Naive B cell (primary cell): ENCODE results near the gene HMCES. TPM values are rescaled to one million over a fixed set of nuclear protein-coding genes. Genes with fewer than 3 reads are reported as not detected.
"Not testable (repeated sequence)": the region's sequence is repeated elsewhere in the genome, so short reads cannot be mapped to it uniquely, and the experiment has no call there.

Experiments
- ATAC-seq, 2 donors: fragments of 150-1000 bp; cut with Tn5 transposase; 2 replicates each; pipeline ENCODE4 v1.10.0; 2021; ENCODE audit warnings: low read depth in 2 of 2, mild to moderate bottlenecking in 2 of 2, moderate library complexity in 2 of 2
- DNase-seq: peaks from one replicate; pipeline ENCODE4 v3.0.0; 2022
- H3K27ac Mint-ChIP-seq, 6 donors: one replicate each; pipeline ENCODE4 v1.8.0; 2020 to 2022; ENCODE audit warnings: mild to moderate bottlenecking in 6 of 6, mixed read lengths in 6 of 6, moderate library complexity in 5 of 6, inconsistent platforms in 2 of 6
- H3K27me3 Mint-ChIP-seq, 3 donors: one replicate each; pipeline ENCODE4 v1.8.0; 2021 to 2022; ENCODE audit warnings: mixed read lengths in 3 of 3, mild to moderate bottlenecking in 1 of 3
- H3K36me3 Mint-ChIP-seq, 2 donors: one replicate each; pipeline ENCODE4 v1.8.0; 2020 to 2022; ENCODE audit warnings: mixed read lengths in 2 of 2, inconsistent platforms in 1 of 2, mild to moderate bottlenecking in 1 of 2
- H3K4me1 Mint-ChIP-seq, 3 donors: one replicate each; pipeline ENCODE4 v1.8.0; 2020 to 2022; ENCODE audit warnings: mixed read lengths in 3 of 3, inconsistent platforms in 1 of 3, mild to moderate bottlenecking in 1 of 3, moderate library complexity in 1 of 3
- H3K4me3 Mint-ChIP-seq, 8 donors: one replicate each; pipeline ENCODE4 v1.8.0; 2020 to 2022; ENCODE audit warnings: mild to moderate bottlenecking in 8 of 8, mixed read lengths in 8 of 8, moderate library complexity in 8 of 8, inconsistent platforms in 2 of 8
- H3K9me3 Mint-ChIP-seq, 7 donors: one replicate each; pipeline ENCODE4 v1.8.0; 2020 to 2022; ENCODE audit warnings: mixed read lengths in 7 of 7, mild to moderate bottlenecking in 5 of 7, inconsistent platforms in 2 of 7, moderate library complexity in 1 of 7
- polyA plus RNA-seq, 6 donors: library from polyadenylated mRNA; unstranded; fragments of 300-500 nt; fragmentation: Illumina TruSeq; gene quantifications; one replicate each; pipeline ENCODE4 v1.2.3, GENCODE V29; 2021; ENCODE audit warnings: low read depth in 6 of 6

Gene HMCES
- polyA plus RNA-seq, 6 donors from 2014 or later, result 128 to 265 (median 146) TPM

GRCh38 chr3:129321887-129322286, 43.2 kb downstream of the HMCES start:
- DNase-seq (no peak), ATAC-seq (no peak)
- peaks cover 3 to 18% (median 9%) of the 10 kb centered on the region in 3 donors for H3K4me1 Mint-ChIP-seq
- peaks cover 5 to 13% (median 6%) of the 10 kb centered on the region in 3 donors for H3K27me3 Mint-ChIP-seq
- no peak overlapping the region for H3K27ac Mint-ChIP-seq
- no peaks in the 10 kb centered on the region for H3K9me3 Mint-ChIP-seq
- no peaks in the 10 kb centered on the region for H3K36me3 Mint-ChIP-seq
- H3K4me3 Mint-ChIP-seq, result no peak overlapping the region

DNA sequence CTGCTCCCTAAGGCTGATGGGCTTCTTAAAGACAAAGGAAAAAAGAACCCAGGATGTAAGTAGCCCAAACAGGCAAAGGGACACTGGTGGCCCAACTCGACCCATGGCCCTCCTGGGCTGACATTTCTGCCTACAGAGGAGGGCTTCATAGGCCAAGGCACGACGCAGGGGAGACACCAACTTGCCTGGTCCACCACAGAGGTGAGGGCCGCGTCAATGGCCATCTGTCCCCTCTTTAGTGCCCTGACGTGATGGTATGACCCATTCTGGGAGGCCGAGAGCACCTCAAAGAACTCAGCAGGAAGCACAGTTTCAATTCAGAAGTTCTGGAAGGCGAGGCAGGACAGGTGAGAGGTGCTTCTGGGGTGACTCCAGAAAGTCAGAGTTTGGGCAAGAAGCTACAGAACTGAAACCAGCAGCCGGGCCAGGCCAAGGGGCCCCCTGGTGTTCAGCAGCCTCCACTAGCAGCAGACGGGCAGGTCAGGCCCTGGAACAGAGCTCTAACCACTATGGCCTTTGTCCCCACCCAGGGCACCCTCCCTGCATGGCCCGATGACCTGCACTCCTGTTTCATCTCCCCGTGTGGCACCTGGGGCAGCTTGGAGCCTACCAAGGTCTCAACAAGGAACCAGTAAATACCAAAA, 45.1 kb downstream of the HMCES start:
- H3K4me1 Mint-ChIP-seq, result peaks cover under 1 to 4% (median 2%) of the 10 kb centered on the region in 3 donors
- ATAC-seq (peak; percentile 76 to 78), DNase-seq (peak; percentile 51)
- no peak overlapping the region for H3K27ac Mint-ChIP-seq
- H3K27me3 Mint-ChIP-seq, result peaks cover 2 to 9% (median 2%) of the 10 kb centered on the region in 3 donors
- peak overlapping the region in 1 of 8 donors; percentile 16 for H3K4me3 Mint-ChIP-seq
- no peaks in the 10 kb centered on the region for H3K9me3 Mint-ChIP-seq
- H3K36me3 Mint-ChIP-seq, result no peaks in the 10 kb centered on the region

- H3K27me3 Mint-ChIP-seq, result peaks cover 0 to 9% (median 0%) of the 10 kb centered on the region in 3 donors
- no peak for DNase-seq
- H3K36me3 Mint-ChIP-seq, result no peaks in the 10 kb centered on the region
- no peak overlapping the region for H3K27ac Mint-ChIP-seq
- H3K4me1 Mint-ChIP-seq, result peaks cover 0 to 6% (median 0%) of the 10 kb centered on the region in 3 donors
- H3K9me3 Mint-ChIP-seq, result no peaks in the 10 kb centered on the region
- ATAC-seq, result no peak
- no peak overlapping the region for H3K4me3 Mint-ChIP-seq
Measured at GRCh38 chr3:129324855-129325254, 46.2 kb downstream of the HMCES start.

DNA sequence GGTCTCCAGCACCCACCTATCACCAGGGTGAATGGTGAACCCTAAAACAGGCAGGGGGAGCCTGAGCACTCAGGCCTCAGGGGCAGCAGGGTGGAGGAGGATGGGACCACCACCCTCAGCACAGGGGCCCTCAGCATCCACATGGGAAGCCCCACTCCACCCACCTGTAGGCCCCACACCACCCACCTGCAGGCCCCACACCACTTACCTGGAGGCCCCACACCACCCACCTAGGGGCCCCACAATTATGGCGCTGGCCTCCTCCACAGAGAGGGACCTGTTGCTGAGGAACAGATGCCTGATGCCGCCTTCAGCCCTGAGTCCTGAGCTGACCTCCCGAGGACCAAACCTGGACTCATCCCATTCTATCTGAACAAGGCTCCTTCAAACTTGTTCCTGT, 46.7 kb downstream of the HMCES start:
- H3K4me3 Mint-ChIP-seq, result no peak overlapping the region
- H3K9me3 Mint-ChIP-seq, result no peaks in the 10 kb centered on the region
- no peaks in the 10 kb centered on the region for H3K36me3 Mint-ChIP-seq
- peaks cover 4 to 12% (median 4%) of the 10 kb centered on the region in 3 donors for H3K4me1 Mint-ChIP-seq
- no peak for DNase-seq
- peaks cover 0 to 13% (median 5%) of the 10 kb centered on the region in 3 donors for H3K27me3 Mint-ChIP-seq
- H3K27ac Mint-ChIP-seq, result no peak overlapping the region
- no peak for ATAC-seq

- ATAC-seq, result no peak
- no peak for DNase-seq
- Mint-ChIP-seq H3K4me3 (no peak overlapping the region), H3K9me3 (no peaks in the 10 kb centered on the region), H3K36me3 (no peaks in the 10 kb centered on the region), H3K27ac (no peak overlapping the region), H3K4me1 (peaks cover 7 to 18% (median 8%) of the 10 kb centered on the region in 3 donors), H3K27me3 (peaks cover 0 to 16% (median 7%) of the 10 kb centered on the region in 3 donors)
Measured at GRCh38 chr3:129326138-129326537, 47.5 kb downstream of the HMCES start.

- H3K27ac Mint-ChIP-seq, result peak overlapping the region in 1 of 6 donors; percentile 56
- no peak overlapping the region for H3K4me3 Mint-ChIP-seq
- peaks cover 7 to 21% (median 8%) of the 10 kb centered on the region in 3 donors for H3K4me1 Mint-ChIP-seq
- H3K27me3 Mint-ChIP-seq, result peaks cover 3 to 17% (median 7%) of the 10 kb centered on the region in 3 donors
- DNase-seq (no peak), ATAC-seq (no peak)
- no peaks in the 10 kb centered on the region for H3K36me3 Mint-ChIP-seq
- no peaks in the 10 kb centered on the region for H3K9me3 Mint-ChIP-seq
Measured at GRCh38 chr3:129326595-129326994, 47.9 kb downstream of the HMCES start.

- Mint-ChIP-seq H3K4me3 (peak overlapping the region in 1 of 8 donors; percentile 9), H3K27ac (peak overlapping the region in 1 of 6 donors; percentile 88), H3K36me3 (no peaks in the 10 kb centered on the region), H3K27me3 (peaks cover 5 to 18% (median 7%) of the 10 kb centered on the region in 3 donors), H3K9me3 (no peaks in the 10 kb centered on the region), H3K4me1 (peaks cover 7 to 21% (median 8%) of the 10 kb centered on the region in 3 donors)
- DNase-seq (no peak), ATAC-seq (no peak)
Measured at GRCh38 chr3:129327510-129327909, 48.8 kb downstream of the HMCES start.

DNA sequence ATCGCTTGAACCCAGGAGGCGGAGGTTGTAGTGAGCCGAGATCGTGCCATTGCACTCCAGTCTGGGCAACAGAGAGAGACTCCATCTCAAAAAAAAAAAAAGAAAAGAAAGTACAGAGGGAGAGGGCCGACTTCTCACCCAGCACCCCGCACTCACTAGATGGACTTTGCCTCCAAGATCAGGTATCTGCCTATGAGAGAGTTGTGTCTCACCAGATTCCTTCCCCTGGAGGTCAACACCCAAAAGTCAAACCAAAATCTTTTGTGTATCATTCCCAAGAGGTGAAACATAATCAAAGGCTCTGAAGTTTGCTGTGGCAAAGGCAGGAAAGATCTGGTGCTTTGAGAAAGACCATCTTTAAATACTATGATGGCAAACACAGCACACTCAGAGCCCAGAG, 51.2 kb downstream of the HMCES start:
- Mint-ChIP-seq H3K4me3 (no peak overlapping the region), H3K4me1 (peaks cover 7 to 17% (median 8%) of the 10 kb centered on the region in 3 donors), H3K27ac (no peak overlapping the region), H3K9me3 (no peaks in the 10 kb centered on the region), H3K36me3 (peaks cover 0 to 5% of the 10 kb centered on the region in 2 donors), H3K27me3 (peaks cover 5 to 13% (median 7%) of the 10 kb centered on the region in 3 donors)
- DNase-seq (no peak), ATAC-seq (no peak)

GRCh38 chr3:129330409-129330808, 51.7 kb downstream of the HMCES start:
- DNase-seq (peak; percentile 46), ATAC-seq (peak; percentile 78 to 83)
- Mint-ChIP-seq H3K4me1 (peaks cover 7 to 17% (median 8%) of the 10 kb centered on the region in 3 donors), H3K4me3 (peak overlapping the region in 1 of 8 donors; percentile 72), H3K36me3 (peaks cover 0 to 5% of the 10 kb centered on the region in 2 donors), H3K9me3 (no peaks in the 10 kb centered on the region), H3K27me3 (peaks cover 5 to 13% (median 7%) of the 10 kb centered on the region in 3 donors), H3K27ac (peak overlapping the region in 2 of 6 donors; percentile 52 to 77)

GRCh38 chr3:129333891-129334290, 55.2 kb downstream of the HMCES start:
- H3K27me3 Mint-ChIP-seq, result peaks cover 5 to 9% (median 7%) of the 10 kb centered on the region in 3 donors

GRCh38 chr3:129336093-129336706, 57.5 kb downstream of the HMCES start:
- DNase-seq, result no peak
- peaks cover 0 to 3% (median 0%) of the 10 kb centered on the region in 3 donors for H3K4me1 Mint-ChIP-seq
- H3K4me3 Mint-ChIP-seq, result no peak overlapping the region
- H3K27me3 Mint-ChIP-seq, result peaks cover 0 to 5% (median 3%) of the 10 kb centered on the region in 3 donors
- no peak for ATAC-seq
- H3K27ac Mint-ChIP-seq, result no peak overlapping the region
- peaks cover 0 to 5% of the 10 kb centered on the region in 2 donors for H3K36me3 Mint-ChIP-seq
- peaks cover 0 to 2% (median 0%) of the 10 kb centered on the region in 7 donors for H3K9me3 Mint-ChIP-seq

More at GRCh38 chr3:129333891-129334290, 55.2 kb downstream of the HMCES start:
- Mint-ChIP-seq H3K4me3 (no peak overlapping the region), H3K27ac (peak overlapping the region in 1 of 6 donors; percentile 44), H3K36me3 (peaks cover 0 to 5% of the 10 kb centered on the region in 2 donors), H3K9me3 (no peaks in the 10 kb centered on the region), H3K4me1 (peaks cover 7 to 17% (median 8%) of the 10 kb centered on the region in 3 donors)
- DNase-seq (no peak), ATAC-seq (no peak)

- H3K4me3 Mint-ChIP-seq, H3K36me3 Mint-ChIP-seq, ATAC-seq, H3K4me1 Mint-ChIP-seq, H3K27ac Mint-ChIP-seq, DNase-seq, H3K9me3 Mint-ChIP-seq: not testable (repeated sequence)
- H3K27me3 Mint-ChIP-seq, result peaks cover 0 to 12% (median 11%) of the 10 kb centered on the region in 3 donors
Measured at GRCh38 chr3:129337719-129338118, 59.0 kb downstream of the HMCES start.

GRCh38 chr3:129339186-129339585, 60.5 kb downstream of the HMCES start:
- not testable (repeated sequence) for H3K27ac Mint-ChIP-seq, H3K9me3 Mint-ChIP-seq, H3K4me1 Mint-ChIP-seq, DNase-seq, H3K36me3 Mint-ChIP-seq, ATAC-seq, H3K4me3 Mint-ChIP-seq
- H3K27me3 Mint-ChIP-seq, result peaks cover 0 to 23% (median 23%) of the 10 kb centered on the region in 3 donors

GRCh38 chr3:129339833-129340232, 61.2 kb downstream of the HMCES start:
- peaks cover 0 to 27% (median 26%) of the 10 kb centered on the region in 3 donors for H3K27me3 Mint-ChIP-seq
- ATAC-seq, H3K9me3 Mint-ChIP-seq, H3K4me1 Mint-ChIP-seq, DNase-seq, H3K36me3 Mint-ChIP-seq, H3K4me3 Mint-ChIP-seq, H3K27ac Mint-ChIP-seq: not testable (repeated sequence)
